Hepatocyte (in vitro differentiated cells): ENCODE results near the gene ARMC2. TPM values are rescaled to one million over a fixed set of nuclear protein-coding genes. Genes with fewer than 3 reads are reported as not detected.
A peak's percentile ranks its signal among the peaks of the same experiment; 100 is the strongest.

Experiments
- DNase-seq: peaks from one replicate; pipeline ENCODE4 v3.0.0-alpha.2; 2016; ENCODE audit warnings: low spot score
- H2AFZ ChIP-seq: fragments of 200-600 bp; sonication (generic); 2 replicates; pipeline ENCODE4 v1.6.0; 2016; ENCODE audit warnings: antibody characterized with exemption, mild to moderate bottlenecking
- H3K27ac ChIP-seq: fragments of 200-600 bp; sonication (generic); 2 replicates; pipeline ENCODE4 v1.5.1; 2016; ENCODE audit warnings: mild to moderate bottlenecking
- H3K27me3 ChIP-seq: fragments of 200-600 bp; sonication (generic); 2 replicates; pipeline ENCODE4 v1.6.1; 2016
- H3K36me3 ChIP-seq: fragments of 200-600 bp; sonication (generic); replicated peaks from 2 replicates; pipeline ENCODE4 v1.5.1; 2016; ENCODE audit warnings: low read depth; ENCODE audit not compliant: insufficient read depth
- H3K4me1 ChIP-seq: fragments of 200-600 bp; sonication (generic); 2 replicates; pipeline ENCODE4 v1.5.1; 2016; ENCODE audit warnings: mild to moderate bottlenecking, moderate library complexity; ENCODE audit not compliant: insufficient read depth
- H3K4me2 ChIP-seq: fragments of 200-600 bp; sonication (generic); 2 replicates; pipeline ENCODE4 v1.6.0; 2016
- H3K4me3 ChIP-seq: fragments of 200-600 bp; sonication (generic); 2 replicates; pipeline ENCODE4 v1.5.1; 2016; ENCODE audit warnings: mild to moderate bottlenecking
- H3K79me2 ChIP-seq: fragments of 200-600 bp; sonication (generic); 2 replicates; pipeline ENCODE4 v1.6.0; 2017; ENCODE audit warnings: mild to moderate bottlenecking
- H3K9me2 ChIP-seq: fragments of 200-600 bp; sonication (generic); replicated peaks from 2 replicates; pipeline ENCODE4 v1.6.0; 2017; ENCODE audit warnings: mild to moderate bottlenecking; ENCODE audit not compliant: insufficient read depth
- H3K9me3 ChIP-seq: fragments of 200-600 bp; sonication (generic); 2 replicates; pipeline ENCODE4 v1.5.1; 2016; ENCODE audit warnings: low read depth, mild to moderate bottlenecking
- H4K20me1 ChIP-seq: fragments of 200-600 bp; sonication (generic); 2 replicates; pipeline ENCODE4 v1.6.0; 2016; ENCODE audit warnings: mild to moderate bottlenecking; ENCODE audit not compliant: insufficient read depth, poor library complexity, severe bottlenecking
- EZH2 ChIP-seq: fragments of 200-600 bp; sonication (generic); IDR thresholded peaks from 2 replicates; pipeline ENCODE4 v1.6.1; 2016; ENCODE audit warnings: antibody characterized with exemption, mild to moderate bottlenecking, borderline replicate concordance
- EZH2phosphoT487 ChIP-seq: fragments of 200-600 bp; sonication (generic); IDR thresholded peaks from one replicate; pipeline ENCODE4 v1.6.1; 2018; ENCODE audit warnings: antibody characterized with exemption, mild to moderate bottlenecking, low read depth, moderate library complexity; ENCODE audit not compliant: unreplicated experiment, severe bottlenecking
- WGBS: methylation state at CpG from one replicate; pipeline ENCODE4 v1.1.6; 2016; ENCODE audit warnings: low lambda C conversion rate; ENCODE audit errors: missing lambda C conversion rate; 5-methylcytosine and 5-hydroxymethylcytosine counted together
- polyA plus RNA-seq: library from polyadenylated mRNA; unstranded; fragments of >200 nt; fragmentation: Nextera tagmentation; extraction: Ambion mirVana; gene quantifications from 2 replicates; pipeline ENCODE4 v1.2.1, GENCODE V29; 2016
- total RNA-seq: library from RNA; depleted of rRNA; stranded (reverse); fragments of >200 nt; gene quantifications from 2 replicates; pipeline ENCODE4 v1.2.3, GENCODE V29; 2014
- TF ChIP-seq, protein P1 (sequence below): fragments of 200-600 bp; sonication (generic); IDR thresholded peaks from 2 replicates; pipeline ENCODE4 v1.5.1; 2016; ENCODE audit warnings: antibody characterized with exemption, mild to moderate bottlenecking; ENCODE audit not compliant: poor library complexity

ARMC2 gene
- total and polyA plus RNA-seq, 2 experiments from 2014 or later: 2.8 to 4.8 TPM

GRCh38 chr6:108958900-108959770, 110.9 kb downstream of the ARMC2 start:
- Histone ChIP-seq H4K20me1 (no peaks in the 10 kb centered on the region), H3K4me3 (no peak overlapping the region), H3K27me3 (no peaks in the 10 kb centered on the region), H3K27ac (no peak overlapping the region), H2AFZ (no peak overlapping the region), H3K4me1 (no peaks in the 10 kb centered on the region), H3K79me2 (no peaks in the 10 kb centered on the region), H3K36me3 (no peaks in the 10 kb centered on the region), H3K9me2 (no peaks in the 10 kb centered on the region), H3K4me2 (no peak overlapping the region), H3K9me3 (no peaks in the 10 kb centered on the region)
- TF ChIP-seq, protein P1, sequence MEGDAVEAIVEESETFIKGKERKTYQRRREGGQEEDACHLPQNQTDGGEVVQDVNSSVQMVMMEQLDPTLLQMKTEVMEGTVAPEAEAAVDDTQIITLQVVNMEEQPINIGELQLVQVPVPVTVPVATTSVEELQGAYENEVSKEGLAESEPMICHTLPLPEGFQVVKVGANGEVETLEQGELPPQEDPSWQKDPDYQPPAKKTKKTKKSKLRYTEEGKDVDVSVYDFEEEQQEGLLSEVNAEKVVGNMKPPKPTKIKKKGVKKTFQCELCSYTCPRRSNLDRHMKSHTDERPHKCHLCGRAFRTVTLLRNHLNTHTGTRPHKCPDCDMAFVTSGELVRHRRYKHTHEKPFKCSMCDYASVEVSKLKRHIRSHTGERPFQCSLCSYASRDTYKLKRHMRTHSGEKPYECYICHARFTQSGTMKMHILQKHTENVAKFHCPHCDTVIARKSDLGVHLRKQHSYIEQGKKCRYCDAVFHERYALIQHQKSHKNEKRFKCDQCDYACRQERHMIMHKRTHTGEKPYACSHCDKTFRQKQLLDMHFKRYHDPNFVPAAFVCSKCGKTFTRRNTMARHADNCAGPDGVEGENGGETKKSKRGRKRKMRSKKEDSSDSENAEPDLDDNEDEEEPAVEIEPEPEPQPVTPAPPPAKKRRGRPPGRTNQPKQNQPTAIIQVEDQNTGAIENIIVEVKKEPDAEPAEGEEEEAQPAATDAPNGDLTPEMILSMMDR: no peak
- TF ChIP-seq EZH2phosphoT487 (no peak), EZH2 (no peak)
- no peak for DNase-seq
- 96% methylated on average over 10 of the region's 10 CpGs for WGBS

DNA sequence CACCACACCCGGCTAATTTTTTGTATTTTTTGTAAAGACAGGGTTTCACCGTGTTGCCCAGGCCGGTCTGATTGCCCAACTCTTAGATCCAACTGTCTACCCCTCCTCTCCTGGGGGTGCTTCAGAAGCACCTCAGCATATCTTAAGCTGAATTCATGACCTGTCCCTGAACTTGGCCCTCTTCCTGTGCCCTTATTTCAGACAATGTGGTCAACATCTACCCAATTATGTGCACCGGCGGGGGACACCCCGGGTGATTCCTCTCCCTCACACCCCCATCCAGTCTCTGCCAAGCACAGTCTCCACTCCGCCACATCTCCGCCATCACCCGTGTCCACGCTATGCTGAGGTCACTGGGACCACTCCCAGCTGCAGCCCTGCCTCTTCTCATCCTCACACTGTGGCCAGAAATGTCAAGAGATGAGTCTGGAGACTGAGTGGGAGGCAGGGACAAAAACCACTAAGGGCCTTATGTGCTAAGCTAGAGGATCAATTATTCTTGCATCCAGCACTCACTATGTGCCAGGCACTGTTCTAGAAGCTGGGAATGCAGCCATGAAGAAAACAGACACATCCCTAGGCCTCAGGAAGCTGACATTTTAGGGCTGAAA, 111.9 kb downstream of the ARMC2 start:
- Histone ChIP-seq H2AFZ (no peak overlapping the region), H4K20me1 (no peaks in the 10 kb centered on the region), H3K79me2 (no peaks in the 10 kb centered on the region), H3K9me3 (no peaks in the 10 kb centered on the region), H3K27me3 (no peaks in the 10 kb centered on the region), H3K36me3 (no peaks in the 10 kb centered on the region), H3K9me2 (no peaks in the 10 kb centered on the region), H3K4me3 (no peak overlapping the region), H3K4me1 (no peaks in the 10 kb centered on the region), H3K4me2 (no peak overlapping the region), H3K27ac (peak overlapping the region; percentile 31)
- 92% methylated on average over 10 of the region's 10 CpGs for WGBS
- no peak for TF ChIP-seq EZH2
- no peak for TF ChIP-seq EZH2phosphoT487
- TF ChIP-seq, protein P1: no peak
- DNase-seq: no peak

GRCh38 chr6:108960601-108961000, 112.4 kb downstream of the ARMC2 start:
- no peak for DNase-seq
- no peaks in the 10 kb centered on the region for H3K36me3 ChIP-seq
- no peaks in the 10 kb centered on the region for H3K9me3 ChIP-seq
- TF ChIP-seq, protein P1: no peak
- TF ChIP-seq EZH2phosphoT487 (no peak), EZH2 (no peak)
- H3K4me1 ChIP-seq: no peaks in the 10 kb centered on the region
- no peaks in the 10 kb centered on the region for H3K27me3 ChIP-seq
- no peaks in the 10 kb centered on the region for H3K9me2 ChIP-seq
- H3K27ac ChIP-seq: peak overlapping the region; percentile 31
- H4K20me1 ChIP-seq: no peaks in the 10 kb centered on the region
- no peak overlapping the region for H3K4me2 ChIP-seq
- H3K4me3 ChIP-seq: no peak overlapping the region
- H2AFZ ChIP-seq: no peak overlapping the region
- no peaks in the 10 kb centered on the region for H3K79me2 ChIP-seq
- 81% methylated on average over 7 of the region's 7 CpGs for WGBS
